ENCODE results near the gene STX16.

DNA sequence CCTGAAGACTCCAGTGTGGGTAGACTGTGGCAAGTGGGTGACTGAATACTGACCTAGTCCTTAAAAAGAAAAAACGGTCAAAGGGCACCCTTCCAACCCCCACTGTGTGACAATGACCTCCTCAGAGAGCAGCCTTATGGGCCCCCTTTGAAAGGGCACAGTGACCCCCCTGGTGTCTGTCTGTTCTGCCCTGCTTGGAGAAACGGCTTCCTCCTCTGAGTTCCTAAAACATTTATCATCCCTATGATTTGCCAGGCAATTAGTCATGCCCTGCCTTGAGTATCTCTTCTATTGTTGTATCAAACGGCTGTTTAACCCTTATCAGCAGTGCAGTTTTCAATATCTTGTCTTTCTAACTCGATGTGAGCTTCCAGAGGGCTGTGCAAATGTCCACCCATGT lies 21.0 kb upstream of the STX16 start:
- TF ChIP-seq POLR2A (IDR thresholded peaks at IDR 0.05) (no peak), POLR2AphosphoS5 (IDR thresholded peaks at IDR 0.05) (no peak), CTCF (IDR thresholded peaks at IDR 0.05) (no peak)

Measured in gastroesophageal sphincter (tissue), 3 donors.